ENCODE results near the gene WWC1.

DNA sequence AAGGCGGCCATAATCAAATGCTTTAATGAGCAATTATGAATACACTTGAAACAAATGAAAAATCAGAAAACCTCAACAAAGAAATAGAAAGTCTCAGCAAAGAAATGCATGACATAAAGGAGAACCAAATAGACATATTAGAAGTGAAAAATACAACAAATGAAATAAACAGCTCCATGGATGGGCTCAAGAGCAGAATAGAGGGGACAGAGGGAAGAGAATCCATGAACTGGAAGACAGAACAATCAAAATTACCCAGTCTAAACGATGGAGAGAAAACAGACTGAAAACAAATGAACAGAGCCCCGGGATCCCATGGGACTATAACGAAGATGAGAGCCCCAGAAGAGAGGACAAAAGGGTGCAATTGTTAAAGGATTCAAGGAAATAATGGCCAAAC lies 6.6 kb upstream of the WWC1 start:
- TF ChIP-seq CTCF (IDR thresholded peaks at IDR 0.05) (no peak), POLR2A (IDR thresholded peaks at IDR 0.05) (no peak)

All from body of pancreas (tissue), 4 donors.